ENCODE data around the gene RRP1. TPM values are rescaled to one million over a fixed set of nuclear protein-coding genes. Genes with fewer than 3 reads are reported as not detected.

The RRP1 gene
- total and polyA plus RNA-seq, 9 of the 15 experiments (the other 6 are each of a cell fraction or from before 2014, with no cell fraction given): 0.89 to 105 (median 51.6) TPM

DNA sequence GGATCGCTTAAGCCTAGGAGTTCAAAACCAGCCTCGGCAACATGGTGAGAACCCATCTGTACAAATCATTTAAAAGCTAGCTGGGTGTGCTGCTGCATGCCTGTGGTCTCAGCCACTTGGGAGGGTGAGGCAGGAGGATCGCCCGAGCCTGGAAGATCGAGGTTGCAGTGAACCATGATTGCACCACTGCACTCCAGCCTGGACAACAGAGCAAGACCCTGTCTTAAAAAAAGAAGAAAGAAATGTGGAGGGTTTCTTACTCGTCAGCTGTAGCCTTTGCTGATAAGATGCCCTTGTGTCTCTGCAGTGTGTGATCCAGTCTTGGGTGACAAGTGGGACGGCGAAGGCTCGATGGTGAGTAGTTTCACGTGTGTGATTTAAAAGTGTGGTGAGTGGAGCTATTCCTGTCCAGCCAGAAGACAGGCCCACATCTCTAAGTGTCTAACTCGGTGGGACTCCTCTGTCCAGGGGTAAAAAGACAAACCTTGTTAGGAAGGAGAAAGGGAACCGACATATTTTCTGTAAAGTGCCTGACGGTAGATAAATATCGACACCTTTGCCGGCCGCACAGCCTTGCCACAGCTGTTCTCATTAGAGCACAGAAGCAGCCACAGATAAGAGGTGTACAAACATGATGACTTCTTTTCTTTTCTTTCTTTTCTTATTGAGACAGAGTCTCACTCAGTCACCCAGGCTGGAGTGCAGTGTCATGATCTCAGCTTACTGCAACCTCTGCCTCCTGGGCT is 43.4 kb upstream of the RRP1 start (continued):
- TF ChIP-seq, protein P1, sequence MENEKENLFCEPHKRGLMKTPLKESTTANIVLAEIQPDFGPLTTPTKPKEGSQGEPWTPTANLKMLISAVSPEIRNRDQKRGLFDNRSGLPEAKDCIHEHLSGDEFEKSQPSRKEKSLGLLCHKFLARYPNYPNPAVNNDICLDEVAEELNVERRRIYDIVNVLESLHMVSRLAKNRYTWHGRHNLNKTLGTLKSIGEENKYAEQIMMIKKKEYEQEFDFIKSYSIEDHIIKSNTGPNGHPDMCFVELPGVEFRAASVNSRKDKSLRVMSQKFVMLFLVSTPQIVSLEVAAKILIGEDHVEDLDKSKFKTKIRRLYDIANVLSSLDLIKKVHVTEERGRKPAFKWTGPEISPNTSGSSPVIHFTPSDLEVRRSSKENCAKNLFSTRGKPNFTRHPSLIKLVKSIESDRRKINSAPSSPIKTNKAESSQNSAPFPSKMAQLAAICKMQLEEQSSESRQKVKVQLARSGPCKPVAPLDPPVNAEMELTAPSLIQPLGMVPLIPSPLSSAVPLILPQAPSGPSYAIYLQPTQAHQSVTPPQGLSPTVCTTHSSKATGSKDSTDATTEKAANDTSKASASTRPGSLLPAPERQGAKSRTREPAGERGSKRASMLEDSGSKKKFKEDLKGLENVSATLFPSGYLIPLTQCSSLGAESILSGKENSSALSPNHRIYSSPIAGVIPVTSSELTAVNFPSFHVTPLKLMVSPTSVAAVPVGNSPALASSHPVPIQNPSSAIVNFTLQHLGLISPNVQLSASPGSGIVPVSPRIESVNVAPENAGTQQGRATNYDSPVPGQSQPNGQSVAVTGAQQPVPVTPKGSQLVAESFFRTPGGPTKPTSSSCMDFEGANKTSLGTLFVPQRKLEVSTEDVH (IDR thresholded peaks at IDR 0.05; ENCODE audit: low read depth, partially characterized antibody): no peak
- TF ChIP-seq EZH2 (IDR thresholded peaks at IDR 0.05; ENCODE audit: borderline replicate concordance, low read depth, low read length) (no peak), ELF4 (CRISPR knock-in tag; IDR thresholded peaks at IDR 0.05) (no peak), ZNF347 (CRISPR knock-in tag; IDR thresholded peaks at IDR 0.05; ENCODE audit: low read depth) (no peak), SRSF9 (IDR thresholded peaks at IDR 0.05; ENCODE audit: borderline replicate concordance, low read depth, low read length) (no peak), ZNF764 (CRISPR knock-in tag; IDR thresholded peaks at IDR 0.05; ENCODE audit: low read depth) (no peak)
- TF ChIP-seq, protein P2, sequence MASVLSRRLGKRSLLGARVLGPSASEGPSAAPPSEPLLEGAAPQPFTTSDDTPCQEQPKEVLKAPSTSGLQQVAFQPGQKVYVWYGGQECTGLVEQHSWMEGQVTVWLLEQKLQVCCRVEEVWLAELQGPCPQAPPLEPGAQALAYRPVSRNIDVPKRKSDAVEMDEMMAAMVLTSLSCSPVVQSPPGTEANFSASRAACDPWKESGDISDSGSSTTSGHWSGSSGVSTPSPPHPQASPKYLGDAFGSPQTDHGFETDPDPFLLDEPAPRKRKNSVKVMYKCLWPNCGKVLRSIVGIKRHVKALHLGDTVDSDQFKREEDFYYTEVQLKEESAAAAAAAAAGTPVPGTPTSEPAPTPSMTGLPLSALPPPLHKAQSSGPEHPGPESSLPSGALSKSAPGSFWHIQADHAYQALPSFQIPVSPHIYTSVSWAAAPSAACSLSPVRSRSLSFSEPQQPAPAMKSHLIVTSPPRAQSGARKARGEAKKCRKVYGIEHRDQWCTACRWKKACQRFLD (CRISPR knock-in tag; IDR thresholded peaks at IDR 0.05): no peak
- TF ChIP-seq, protein P3, sequence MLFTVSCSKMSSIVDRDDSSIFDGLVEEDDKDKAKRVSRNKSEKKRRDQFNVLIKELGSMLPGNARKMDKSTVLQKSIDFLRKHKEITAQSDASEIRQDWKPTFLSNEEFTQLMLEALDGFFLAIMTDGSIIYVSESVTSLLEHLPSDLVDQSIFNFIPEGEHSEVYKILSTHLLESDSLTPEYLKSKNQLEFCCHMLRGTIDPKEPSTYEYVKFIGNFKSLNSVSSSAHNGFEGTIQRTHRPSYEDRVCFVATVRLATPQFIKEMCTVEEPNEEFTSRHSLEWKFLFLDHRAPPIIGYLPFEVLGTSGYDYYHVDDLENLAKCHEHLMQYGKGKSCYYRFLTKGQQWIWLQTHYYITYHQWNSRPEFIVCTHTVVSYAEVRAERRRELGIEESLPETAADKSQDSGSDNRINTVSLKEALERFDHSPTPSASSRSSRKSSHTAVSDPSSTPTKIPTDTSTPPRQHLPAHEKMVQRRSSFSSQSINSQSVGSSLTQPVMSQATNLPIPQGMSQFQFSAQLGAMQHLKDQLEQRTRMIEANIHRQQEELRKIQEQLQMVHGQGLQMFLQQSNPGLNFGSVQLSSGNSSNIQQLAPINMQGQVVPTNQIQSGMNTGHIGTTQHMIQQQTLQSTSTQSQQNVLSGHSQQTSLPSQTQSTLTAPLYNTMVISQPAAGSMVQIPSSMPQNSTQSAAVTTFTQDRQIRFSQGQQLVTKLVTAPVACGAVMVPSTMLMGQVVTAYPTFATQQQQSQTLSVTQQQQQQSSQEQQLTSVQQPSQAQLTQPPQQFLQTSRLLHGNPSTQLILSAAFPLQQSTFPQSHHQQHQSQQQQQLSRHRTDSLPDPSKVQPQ (CRISPR knock-in tag; IDR thresholded peaks at IDR 0.05; ENCODE audit: borderline replicate concordance): no peak
- TF ChIP-seq, protein P4, sequence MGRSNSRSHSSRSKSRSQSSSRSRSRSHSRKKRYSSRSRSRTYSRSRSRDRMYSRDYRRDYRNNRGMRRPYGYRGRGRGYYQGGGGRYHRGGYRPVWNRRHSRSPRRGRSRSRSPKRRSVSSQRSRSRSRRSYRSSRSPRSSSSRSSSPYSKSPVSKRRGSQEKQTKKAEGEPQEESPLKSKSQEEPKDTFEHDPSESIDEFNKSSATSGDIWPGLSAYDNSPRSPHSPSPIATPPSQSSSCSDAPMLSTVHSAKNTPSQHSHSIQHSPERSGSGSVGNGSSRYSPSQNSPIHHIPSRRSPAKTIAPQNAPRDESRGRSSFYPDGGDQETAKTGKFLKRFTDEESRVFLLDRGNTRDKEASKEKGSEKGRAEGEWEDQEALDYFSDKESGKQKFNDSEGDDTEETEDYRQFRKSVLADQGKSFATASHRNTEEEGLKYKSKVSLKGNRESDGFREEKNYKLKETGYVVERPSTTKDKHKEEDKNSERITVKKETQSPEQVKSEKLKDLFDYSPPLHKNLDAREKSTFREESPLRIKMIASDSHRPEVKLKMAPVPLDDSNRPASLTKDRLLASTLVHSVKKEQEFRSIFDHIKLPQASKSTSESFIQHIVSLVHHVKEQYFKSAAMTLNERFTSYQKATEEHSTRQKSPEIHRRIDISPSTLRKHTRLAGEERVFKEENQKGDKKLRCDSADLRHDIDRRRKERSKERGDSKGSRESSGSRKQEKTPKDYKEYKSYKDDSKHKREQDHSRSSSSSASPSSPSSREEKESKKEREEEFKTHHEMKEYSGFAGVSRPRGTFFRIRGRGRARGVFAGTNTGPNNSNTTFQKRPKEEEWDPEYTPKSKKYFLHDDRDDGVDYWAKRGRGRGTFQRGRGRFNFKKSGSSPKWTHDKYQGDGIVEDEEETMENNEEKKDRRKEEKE (IDR thresholded peaks at IDR 0.05; ENCODE audit: borderline replicate concordance in 1 of 2, control insufficient read depth in 1 of 2, low read depth in 2 of 2, low read length in 1 of 2): no peak

Data from K562 (cell line).